ENCODE results near the gene GNG3.
A peak's percentile ranks its signal among the peaks of the same experiment; 100 is the strongest.

Gene GNG3

DNA sequence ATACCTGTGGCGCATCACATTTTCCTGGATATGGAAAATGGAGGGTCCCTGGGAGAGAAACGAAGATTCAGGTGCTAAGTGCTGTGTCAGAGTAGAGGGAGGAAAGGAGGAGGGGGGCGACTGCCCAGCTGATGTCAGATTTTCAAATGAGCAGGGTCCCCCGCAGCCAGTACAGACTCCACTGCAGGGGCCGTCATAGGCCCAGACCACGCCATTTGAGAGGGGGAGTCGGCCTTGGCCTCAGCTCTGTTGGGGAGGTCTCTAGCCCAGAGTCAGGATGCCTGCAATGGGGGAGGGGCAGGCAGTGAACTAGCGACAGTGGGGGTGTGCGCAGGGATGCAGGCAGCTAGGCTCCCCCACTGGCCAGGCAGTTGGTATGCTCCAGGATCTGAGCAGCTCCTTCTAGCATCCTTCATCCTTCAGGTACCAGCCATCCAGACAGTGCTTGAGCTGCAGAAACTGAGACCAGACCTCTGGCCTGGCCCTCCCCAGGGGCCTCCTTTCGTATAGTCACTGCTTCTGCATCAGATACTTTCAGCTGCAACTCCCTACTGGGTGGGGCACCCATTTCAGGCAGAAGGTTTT lies at the start of gene GNG3, which contains the start of gene BSCL2:
TSS of gene GNG3 (plus strand) at position 400 of the 585 bp plus-strand sequence. CDS start 620 bp downstream, outside the sequence.
TSS of gene BSCL2 (minus strand) at position 148 of the 585 bp plus-strand sequence. CDS start 229 bp downstream, outside the sequence.
- Histone ChIP-seq H3K27me3 (ENCODE audit: low read depth, low read length) (no peaks in the 10 kb centered on the region), H3K4me2 (ENCODE audit: low read length) (peak within 1 kb of the TSS; percentile 89), H3K4me3 (ENCODE audit: low read length) (peak within 1 kb of the TSS; percentile 84), H3K27ac (ENCODE audit: low read length) (no peak within 1 kb of the TSS; the same call in 1 of the 2 replicates), H4K20me1 (ENCODE audit: insufficient read depth, low read length) (no peaks in the 10 kb centered on the region), H3K4me1 (ENCODE audit: low read length) (peaks cover 32% of the 10 kb centered on the region), H2AFZ (ENCODE audit: low read depth, low read length) (no peak within 1 kb of the TSS), H3K9ac (ENCODE audit: low read length) (no peak within 1 kb of the TSS), H3K9me3 (ENCODE audit: insufficient read depth, low read length) (no peaks in the 10 kb centered on the region), H3K36me3 (replicated peaks; ENCODE audit: low read depth, low read length) (peaks cover 50% of the 10 kb centered on the region), H3K79me2 (ENCODE audit: low read length) (peaks cover 10% of the 10 kb centered on the region)
- TF ChIP-seq EZH2phosphoT487 (IDR thresholded peaks at IDR 0.05; ENCODE audit: low read depth), result no peak
- TF ChIP-seq, protein P1, sequence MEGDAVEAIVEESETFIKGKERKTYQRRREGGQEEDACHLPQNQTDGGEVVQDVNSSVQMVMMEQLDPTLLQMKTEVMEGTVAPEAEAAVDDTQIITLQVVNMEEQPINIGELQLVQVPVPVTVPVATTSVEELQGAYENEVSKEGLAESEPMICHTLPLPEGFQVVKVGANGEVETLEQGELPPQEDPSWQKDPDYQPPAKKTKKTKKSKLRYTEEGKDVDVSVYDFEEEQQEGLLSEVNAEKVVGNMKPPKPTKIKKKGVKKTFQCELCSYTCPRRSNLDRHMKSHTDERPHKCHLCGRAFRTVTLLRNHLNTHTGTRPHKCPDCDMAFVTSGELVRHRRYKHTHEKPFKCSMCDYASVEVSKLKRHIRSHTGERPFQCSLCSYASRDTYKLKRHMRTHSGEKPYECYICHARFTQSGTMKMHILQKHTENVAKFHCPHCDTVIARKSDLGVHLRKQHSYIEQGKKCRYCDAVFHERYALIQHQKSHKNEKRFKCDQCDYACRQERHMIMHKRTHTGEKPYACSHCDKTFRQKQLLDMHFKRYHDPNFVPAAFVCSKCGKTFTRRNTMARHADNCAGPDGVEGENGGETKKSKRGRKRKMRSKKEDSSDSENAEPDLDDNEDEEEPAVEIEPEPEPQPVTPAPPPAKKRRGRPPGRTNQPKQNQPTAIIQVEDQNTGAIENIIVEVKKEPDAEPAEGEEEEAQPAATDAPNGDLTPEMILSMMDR (IDR thresholded peaks at IDR 0.05; ENCODE audit: low read depth, low read length), result no peak

DNA sequence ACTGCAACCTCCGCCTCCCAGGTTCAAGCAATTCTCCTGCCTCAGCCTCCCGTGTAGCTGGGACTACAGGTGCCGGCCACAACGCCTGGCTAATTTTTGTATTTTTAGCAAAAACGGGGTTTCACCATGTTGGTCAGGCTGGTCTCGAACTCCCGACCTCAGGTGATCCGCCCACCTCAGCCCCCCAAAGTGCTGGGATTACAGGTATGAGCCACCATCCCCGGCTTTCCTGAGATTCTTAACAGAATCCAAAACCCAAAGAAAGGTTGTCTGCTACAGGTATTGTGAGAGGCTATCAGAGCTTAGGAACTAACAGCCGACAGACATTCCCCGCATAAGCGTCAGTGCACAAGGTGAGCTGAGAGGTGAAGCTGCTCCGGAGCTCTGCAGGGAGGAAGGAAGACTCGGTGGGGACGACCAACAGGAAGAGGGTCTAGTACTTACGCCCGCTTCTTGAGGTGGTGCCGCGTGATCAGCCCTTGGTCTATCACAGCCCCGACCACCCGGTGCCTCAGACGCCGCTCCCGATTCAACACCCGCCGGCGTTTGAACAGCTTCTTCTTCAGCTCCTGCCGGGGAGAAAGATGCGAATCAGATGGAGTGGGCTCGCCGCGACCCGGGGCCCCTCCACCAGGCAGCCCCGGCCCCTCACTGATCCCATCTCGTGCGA lies 42.9 kb upstream of the GNG3 start:
- Histone ChIP-seq H3K36me3 (replicated peaks; ENCODE audit: low read depth, low read length) (peaks cover 36% of the 10 kb centered on the region), H3K27me3 (ENCODE audit: low read depth, low read length) (no peaks in the 10 kb centered on the region), H3K4me2 (ENCODE audit: low read length) (peak overlapping the region; percentile 70), H3K27ac (ENCODE audit: low read length) (peak overlapping the region; percentile 85), H2AFZ (ENCODE audit: low read depth, low read length) (peak overlapping the region; percentile 74), H3K4me3 (ENCODE audit: low read length) (peak overlapping the region; percentile 88), H3K9me3 (ENCODE audit: insufficient read depth, low read length) (no peaks in the 10 kb centered on the region), H3K79me2 (ENCODE audit: low read length) (peaks cover 54% of the 10 kb centered on the region), H3K9ac (ENCODE audit: low read length) (peak overlapping the region; percentile 95), H4K20me1 (ENCODE audit: insufficient read depth, low read length) (no peaks in the 10 kb centered on the region), H3K4me1 (ENCODE audit: low read length) (peaks cover 20% of the 10 kb centered on the region)
- TF ChIP-seq, protein P1 (IDR thresholded peaks at IDR 0.05; ENCODE audit: low read depth, low read length), result no peak
- no peak for TF ChIP-seq EZH2phosphoT487 (IDR thresholded peaks at IDR 0.05; ENCODE audit: low read depth)

DNA sequence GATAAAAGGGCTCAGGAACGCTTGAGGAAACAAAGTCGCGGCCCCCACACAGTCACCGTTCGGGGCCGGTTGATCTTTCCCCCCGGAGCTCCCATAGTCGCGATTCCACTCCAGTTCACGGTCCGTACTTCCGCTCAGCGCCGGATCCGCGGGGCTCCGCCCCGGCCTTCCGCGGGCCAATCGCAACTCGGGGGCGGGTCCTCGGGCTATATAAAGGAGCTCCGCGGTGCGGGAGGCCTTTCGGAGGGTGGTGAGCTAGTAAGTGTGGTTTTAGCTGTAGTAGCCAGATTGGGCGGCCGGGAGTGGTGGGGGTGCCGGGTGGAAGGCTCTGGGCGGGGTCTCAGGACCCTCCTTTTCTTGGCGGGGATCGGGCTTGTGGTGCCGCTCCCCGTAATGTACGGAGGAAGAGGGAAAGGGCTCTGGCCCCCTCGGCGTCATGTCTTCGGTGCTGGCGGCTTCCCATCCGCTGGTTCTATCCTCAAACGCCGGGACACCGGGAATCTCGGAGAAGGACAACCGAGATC lies 42.3 kb upstream of the GNG3 start, which contains the start of the genes C11orf98 and CSKMT:
TSS of gene C11orf98 (minus strand) at position 136 of the 524 bp plus-strand sequence. CDS start at position 95, 41 bp downstream.
TSS of gene CSKMT (plus strand) at position 238 of the 524 bp plus-strand sequence. CDS start 568 bp downstream, outside the sequence.
- H3K4me3 ChIP-seq (ENCODE audit: low read length), result peak within 1 kb of the TSS; percentile 88
- H3K36me3 ChIP-seq (replicated peaks; ENCODE audit: low read depth, low read length), result peaks cover 36% of the 10 kb centered on the region
- H3K27ac ChIP-seq (ENCODE audit: low read length), result peak within 1 kb of the TSS; percentile 85
- H3K79me2 ChIP-seq (ENCODE audit: low read length), result peaks cover 60% of the 10 kb centered on the region
- H3K9me3 ChIP-seq (ENCODE audit: insufficient read depth, low read length), result no peaks in the 10 kb centered on the region
- peaks cover 20% of the 10 kb centered on the region for H3K4me1 ChIP-seq (ENCODE audit: low read length)
- peak within 1 kb of the TSS; percentile 90 for H3K4me2 ChIP-seq (ENCODE audit: low read length)
- no peaks in the 10 kb centered on the region for H4K20me1 ChIP-seq (ENCODE audit: insufficient read depth, low read length)
- H2AFZ ChIP-seq (ENCODE audit: low read depth, low read length), result peak within 1 kb of the TSS; percentile 74
- no peaks in the 10 kb centered on the region for H3K27me3 ChIP-seq (ENCODE audit: low read depth, low read length)
- H3K9ac ChIP-seq (ENCODE audit: low read length), result peak within 1 kb of the TSS; percentile 95
- TF ChIP-seq, protein P1 (IDR thresholded peaks at IDR 0.05; ENCODE audit: low read depth, low read length), result no peak

Measured in OCI-LY3 (cell line).